SH-SY5Y (cell line): ENCODE measurements around the gene RNF168.

Experiments
- GATA2 ChIP-seq: IDR thresholded peaks from 2 replicates; pipeline ENCODE4 v1.6.1; 2011; ENCODE audit warnings: mild to moderate bottlenecking, low read depth, low read length
- GATA3 ChIP-seq: IDR thresholded peaks from 2 replicates; pipeline ENCODE4 v1.6.1; 2011; ENCODE audit warnings: low read depth, mild to moderate bottlenecking, low read length, moderate library complexity

- TF ChIP-seq GATA2, result no peak
- TF ChIP-seq GATA3, result no peak
Observed at GRCh38 chr3:196504556-196504955, 988 bp upstream of the RNF168 start.
